NCI-H82 treated with DMSO at 0.1 percent for 48 hours (cell line): Measurements from ENCODE around the gene HOXB13.

Experiments used
- DNase-seq: peaks from one replicate; lab custom pipeline; 2025; ENCODE audit not compliant: unreplicated experiment; lab: John Stamatoyannopoulos, UW

HOXB13 gene

GRCh38 chr17:48748718-48749566 is 20.4 kb upstream of the HOXB13 start:
- peak; percentile 13 for DNase-seq

- DNase-seq = no peak
Observed at GRCh38 chr17:48747445-48748363, 19.2 kb upstream of the HOXB13 start.

DNA sequence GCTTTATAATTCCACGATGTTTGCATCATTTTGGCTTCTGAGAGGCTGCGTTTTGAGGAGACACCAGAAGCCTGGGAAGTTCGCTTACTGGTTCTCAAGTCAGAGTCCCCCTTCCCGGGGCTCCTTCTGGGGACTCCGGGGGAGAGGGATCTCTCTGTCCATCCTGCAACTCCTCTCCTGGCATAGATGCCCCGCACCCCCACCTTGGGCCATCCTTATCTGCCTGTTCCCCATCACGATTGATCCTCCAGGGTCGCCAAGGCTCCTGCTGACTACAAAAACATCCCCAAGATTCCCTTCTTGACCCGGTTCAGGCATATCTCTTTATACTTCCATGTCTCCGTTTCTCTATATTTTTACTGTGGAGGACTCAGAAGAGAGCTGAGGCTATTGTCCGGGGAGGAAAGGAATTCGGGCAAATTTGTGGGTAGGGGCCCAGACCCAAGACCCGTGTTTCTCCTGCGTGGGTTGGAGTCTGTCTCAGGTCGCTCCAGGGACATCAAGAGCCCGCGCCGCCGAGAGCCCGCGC is 18.4 kb upstream of the HOXB13 start:
- no peak for DNase-seq

DNA sequence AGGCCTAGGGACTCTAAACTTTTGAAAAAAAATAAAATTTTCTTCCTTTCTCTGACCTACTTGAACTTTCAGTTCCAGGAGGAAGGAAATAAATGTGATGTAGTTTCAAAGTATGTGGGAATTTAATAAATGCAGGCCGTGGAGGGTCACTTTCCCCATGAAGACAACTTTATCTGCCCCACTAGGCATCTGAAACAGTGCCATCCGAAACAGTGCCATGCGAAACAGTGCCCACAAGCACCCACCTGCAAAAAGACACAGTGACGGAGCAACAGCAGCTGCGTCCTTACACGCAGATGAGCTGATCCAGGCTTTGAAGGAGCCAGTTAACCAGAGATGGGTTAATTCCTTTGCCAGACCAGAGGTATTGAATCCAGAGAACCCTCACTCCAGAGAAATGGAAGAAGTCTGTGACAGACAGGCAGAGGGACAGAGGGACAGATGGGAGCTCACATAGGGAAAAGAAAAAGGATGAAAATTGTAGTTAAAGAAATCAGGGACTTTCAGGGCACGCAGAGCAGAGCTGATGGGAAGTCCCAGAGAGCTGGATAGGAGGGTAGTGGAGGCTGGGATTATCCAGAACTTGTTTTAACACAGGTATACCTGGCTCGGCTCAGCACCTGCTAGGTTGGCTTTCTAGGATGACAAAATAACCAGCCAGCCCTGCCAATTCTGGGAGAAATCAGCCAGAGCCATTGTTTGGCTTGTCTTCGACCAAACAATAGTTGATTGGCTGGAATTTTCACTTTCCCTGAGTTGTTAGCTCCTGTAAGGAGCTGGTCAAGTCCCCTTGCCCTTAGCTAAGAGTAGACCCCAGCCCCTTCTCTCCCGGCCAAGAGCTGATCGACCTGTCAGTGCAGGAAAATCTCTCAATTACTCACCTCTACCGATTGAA is 17.1 kb upstream of the HOXB13 start:
- no peak for DNase-seq

DNA sequence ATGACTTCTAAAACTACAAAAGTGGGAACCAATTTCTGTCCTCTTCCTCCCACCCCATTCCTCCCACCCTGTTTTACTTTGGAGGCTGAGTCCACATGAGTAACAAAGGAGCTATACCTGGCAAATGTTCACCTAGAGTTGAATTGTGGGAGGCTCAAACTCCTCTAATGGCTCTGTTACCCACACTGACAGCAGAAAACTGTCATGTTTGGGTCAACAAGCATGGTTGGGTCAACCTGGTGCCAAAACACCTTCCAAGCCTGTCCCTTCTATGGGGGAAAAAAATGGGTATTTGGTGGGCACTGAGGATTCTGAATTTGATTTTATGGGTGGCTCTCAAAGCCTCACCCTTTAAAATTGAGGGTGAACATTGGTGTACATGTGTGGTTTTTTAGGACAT is 12.0 kb upstream of the HOXB13 start:
- no peak for DNase-seq

GRCh38 chr17:48738803-48739526 is 10.4 kb upstream of the HOXB13 start:
- no peak for DNase-seq

- DNase-seq = no peak
Observed at GRCh38 chr17:48738424-48738802, 9.9 kb upstream of the HOXB13 start.

- no peak for DNase-seq
Observed at GRCh38 chr17:48737330-48738043, 8.9 kb upstream of the HOXB13 start.

GRCh38 chr17:48735062-48735351 is 6.5 kb upstream of the HOXB13 start:
- no peak for DNase-seq

DNA sequence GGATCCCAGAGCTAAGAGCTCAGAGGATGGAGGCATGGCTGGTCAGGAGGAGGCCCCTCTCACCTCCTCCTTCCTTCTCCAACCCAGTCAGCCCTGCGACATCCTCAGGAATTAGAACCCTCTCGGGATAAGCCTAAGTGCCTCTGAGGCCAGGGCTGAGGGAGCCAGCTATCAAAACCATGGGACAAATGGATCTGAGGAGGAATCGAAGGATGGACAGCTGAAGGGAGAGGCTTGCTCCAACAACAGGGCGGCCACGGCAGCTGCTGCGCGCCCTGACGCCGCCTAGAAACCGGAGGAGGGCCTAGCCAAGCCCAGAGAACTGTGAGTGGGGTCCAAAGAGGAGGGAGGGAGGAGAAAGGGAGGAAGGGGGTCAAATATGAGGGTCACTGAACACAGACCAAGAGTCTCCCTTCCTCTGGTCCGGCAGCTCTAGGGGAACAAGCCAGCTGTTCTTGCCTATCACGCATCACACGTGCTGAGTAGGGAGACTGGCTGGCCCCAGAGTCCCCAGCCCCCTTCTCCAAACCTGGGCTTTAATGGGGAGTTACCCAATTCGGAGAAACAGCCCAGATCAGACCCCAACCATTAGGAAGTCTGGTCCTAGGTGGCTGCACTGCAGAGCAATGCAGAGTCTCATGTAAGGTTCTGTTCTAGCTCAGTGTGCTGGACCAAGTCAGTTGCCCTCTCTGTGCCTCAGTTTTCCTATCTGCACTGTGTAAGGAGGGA is 5.9 kb upstream of the HOXB13 start:
- no peak for DNase-seq

GRCh38 chr17:48733632-48734328 is 5.2 kb upstream of the HOXB13 start:
- DNase-seq = no peak

GRCh38 chr17:48732688-48733629 is 4.4 kb upstream of the HOXB13 start:
- DNase-seq = no peak

- DNase-seq = no peak
Observed at GRCh38 chr17:48731355-48731754, 2.8 kb upstream of the HOXB13 start.

GRCh38 chr17:48730240-48730550 is 1.6 kb upstream of the HOXB13 start:
- DNase-seq = no peak

- no peak for DNase-seq
Observed at GRCh38 chr17:48729335-48730239, 1.0 kb upstream of the HOXB13 start.

DNA sequence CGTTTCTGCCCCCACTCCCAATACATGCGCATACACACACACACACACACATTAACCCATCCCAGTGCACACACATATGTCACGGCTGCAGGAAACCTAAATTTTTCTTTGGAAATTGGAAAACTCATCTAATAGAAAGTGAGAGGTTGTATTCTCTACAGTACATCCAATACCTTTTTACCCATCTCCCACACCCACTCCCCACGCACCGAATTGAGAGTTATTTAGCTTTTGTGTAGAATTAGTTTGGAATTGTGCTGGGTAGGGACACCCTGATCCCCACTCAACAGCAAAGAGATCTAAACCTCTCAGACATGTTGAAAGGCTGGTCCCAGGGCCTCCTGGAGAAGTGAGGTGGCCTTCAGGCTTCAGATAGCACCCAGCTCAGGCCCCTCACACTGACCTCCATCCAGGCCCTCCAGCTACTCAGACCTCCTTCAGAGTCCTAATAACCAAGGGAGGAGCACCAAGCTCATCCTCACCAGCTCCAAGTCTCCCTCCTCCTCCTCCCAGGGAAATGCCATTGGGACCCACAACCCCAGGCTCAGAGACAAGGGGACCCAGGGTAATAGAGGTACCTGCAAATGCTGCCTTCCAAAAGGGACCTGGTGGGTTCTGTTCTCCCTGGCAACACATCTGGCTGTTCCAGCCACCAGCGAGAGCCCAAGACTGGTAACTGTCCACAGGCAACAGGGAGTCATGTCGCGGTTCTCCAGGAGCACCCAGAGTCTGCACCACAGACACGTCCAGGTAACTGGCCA is 955 bp downstream of the HOXB13 start:
- no peak for DNase-seq
